Inflammatory macrophage treated with lipopolysaccharide for 1 hour (primary cell): ENCODE measurements around the gene SMDT1.
"Not testable (repeated sequence)": the region's sequence is repeated elsewhere in the genome, so short reads cannot be mapped to it uniquely, and the experiment has no call there.

Source experiments
- DNase-seq, 2 donors: peaks; one replicate each; pipeline ENCODE4 v3.0.0-alpha.2; 2020 to 2022

The SMDT1 gene

GRCh38 chr22:42112793-42113192 lies 33.3 kb downstream of the SMDT1 start:
- DNase-seq = not testable (repeated sequence)

GRCh38 chr22:42114721-42115120 lies 35.2 kb downstream of the SMDT1 start:
- DNase-seq = peak in 1 of 2 donors; percentile 41

GRCh38 chr22:42115420-42115830 lies 35.9 kb downstream of the SMDT1 start:
- DNase-seq = not testable (repeated sequence)

GRCh38 chr22:42116848-42117424 lies 37.4 kb downstream of the SMDT1 start:
- DNase-seq = peak in 1 of 2 donors; percentile 3

- not testable (repeated sequence) for DNase-seq
Measured at GRCh38 chr22:42120231-42121021, 40.9 kb downstream of the SMDT1 start.

GRCh38 chr22:42123529-42123928 lies 44.0 kb downstream of the SMDT1 start:
- not testable (repeated sequence) for DNase-seq

- DNase-seq = no peak
Measured at GRCh38 chr22:42127606-42128005, 48.1 kb downstream of the SMDT1 start.

- DNase-seq = not testable (repeated sequence)
Measured at GRCh38 chr22:42128007-42128406, 48.5 kb downstream of the SMDT1 start.

GRCh38 chr22:42128776-42129694 lies 49.5 kb downstream of the SMDT1 start:
- not testable (repeated sequence) for DNase-seq

GRCh38 chr22:42130182-42130581 lies 50.7 kb downstream of the SMDT1 start:
- DNase-seq = not testable (repeated sequence)

GRCh38 chr22:42130639-42131431 lies 51.3 kb downstream of the SMDT1 start, which contains the start of gene CYP2D6:
Gene CYP2D6 (minus strand): TSS chr22:42130810. CDS start chr22:42130791, 19 bp downstream.
- DNase-seq = not testable (repeated sequence)

- no peak for DNase-seq
Measured at GRCh38 chr22:42131562-42131961, 52.1 kb downstream of the SMDT1 start.

- DNase-seq = no peak
Measured at GRCh38 chr22:42132457-42132856, 53.0 kb downstream of the SMDT1 start.
